ENCODE data around the gene M6PR. TPM values are rescaled to one million over a fixed set of nuclear protein-coding genes. Genes with fewer than 3 reads are reported as not detected.
A peak's percentile ranks its signal among the peaks of the same experiment; 100 is the strongest.
"Not testable (repeated sequence)": the region's sequence is repeated elsewhere in the genome, so short reads cannot be mapped to it uniquely, and the experiment has no call there.

Gene M6PR
- total RNA-seq, 1 donor from 2014 or later = 181 TPM

DNA sequence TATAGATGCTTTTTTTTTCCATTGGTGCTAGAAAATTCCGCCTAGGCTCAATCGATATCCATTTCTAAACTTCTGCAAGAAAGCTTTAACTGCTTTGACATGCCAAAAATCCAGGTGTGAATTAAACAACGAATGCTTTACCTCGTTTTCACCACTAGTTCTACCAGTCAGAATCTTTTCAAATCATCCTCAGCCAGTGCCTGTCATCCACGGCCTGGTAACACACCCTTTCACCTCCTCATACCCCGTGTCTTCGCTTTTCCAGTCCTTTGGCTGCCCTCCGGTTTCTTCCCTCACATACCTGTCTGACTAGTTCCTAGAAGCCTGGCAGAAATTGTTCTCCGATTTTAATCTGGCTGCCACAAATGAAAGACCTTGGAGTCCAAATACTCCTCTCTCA is 36.5 kb downstream of the M6PR start:
- peak; percentile 52 for DNase-seq (ENCODE audit: low spot score)

DNA sequence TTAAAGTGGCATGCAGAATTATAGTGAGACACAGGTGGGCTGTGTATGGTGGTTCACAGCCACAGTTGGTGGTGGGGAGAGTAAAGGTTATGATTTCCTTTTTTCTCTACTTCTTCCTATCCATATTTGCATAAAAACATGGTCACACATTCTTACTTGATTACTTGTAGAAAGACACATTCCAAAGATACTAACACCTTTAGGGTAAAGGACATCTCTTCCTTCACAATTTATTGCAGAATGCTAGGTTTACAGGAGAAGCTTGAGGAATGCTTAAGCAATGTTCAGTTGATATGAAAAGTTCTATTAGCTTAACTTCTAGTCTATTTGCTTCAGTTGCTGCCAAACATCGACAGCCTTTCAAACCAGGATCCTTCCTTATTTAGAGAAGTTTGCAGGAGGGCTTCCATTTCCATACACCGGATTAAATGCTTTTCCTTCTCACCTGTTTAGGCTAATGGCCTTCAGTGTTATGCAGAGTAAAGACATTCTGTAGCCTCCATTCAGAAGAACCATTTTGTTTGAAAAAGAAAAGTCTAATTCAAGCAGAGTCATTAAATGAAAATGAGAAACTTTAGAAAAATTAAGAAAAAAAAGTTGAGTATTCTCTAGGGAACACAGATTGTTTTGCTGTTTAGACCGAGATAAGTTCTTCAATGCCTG is 37.7 kb downstream of the M6PR start:
- no peak for DNase-seq (ENCODE audit: low spot score)

- no peak for DNase-seq (ENCODE audit: low spot score)
These were observed 39.7 kb downstream of the M6PR start for GRCh38 chr12:8909752-8910151.

- DNase-seq (ENCODE audit: low spot score) = no peak
These were observed 41.9 kb downstream of the M6PR start for GRCh38 chr12:8907513-8907912.

DNA sequence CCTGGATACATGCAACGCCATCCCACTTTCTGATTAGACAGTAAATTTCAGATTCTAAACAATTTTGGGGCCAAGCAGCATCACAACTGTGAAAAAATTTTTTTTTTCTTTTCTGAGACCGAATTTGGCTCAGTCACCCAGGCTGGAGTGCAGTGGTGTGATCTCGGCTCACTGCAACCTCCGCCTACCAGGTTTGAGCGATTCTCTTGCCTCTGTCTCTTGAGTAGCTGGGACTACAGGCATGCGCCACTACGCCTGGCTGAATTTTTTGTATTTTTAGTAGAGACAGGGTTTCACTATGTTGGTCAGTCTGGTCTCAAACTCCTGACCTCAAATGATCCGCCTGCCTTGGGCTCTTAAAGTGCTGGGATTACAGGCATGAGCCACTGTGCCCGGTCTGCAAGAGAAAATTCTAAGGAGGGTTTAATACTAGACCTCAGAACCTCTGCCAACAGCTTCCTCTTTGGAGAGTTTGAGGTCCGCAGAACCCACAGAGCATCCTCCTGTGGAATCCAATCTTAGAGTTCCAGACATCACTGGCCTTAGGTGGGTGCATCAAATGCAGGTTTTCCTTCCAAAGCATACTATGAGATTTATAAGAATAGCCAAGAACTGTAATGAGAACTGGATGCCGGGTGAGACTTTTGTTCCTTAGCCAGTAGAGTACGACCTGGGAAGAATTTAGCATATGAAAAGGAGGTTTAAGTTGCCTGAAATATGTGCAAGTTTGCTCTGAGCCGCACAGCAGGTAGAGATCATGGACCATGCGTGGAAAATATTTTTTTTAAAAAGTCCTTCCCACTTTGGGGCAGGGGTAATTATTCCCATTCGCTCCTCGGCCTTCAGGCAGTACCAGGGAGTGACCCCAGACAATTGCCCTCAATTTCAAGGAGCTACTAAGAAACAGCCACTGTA is 42.9 kb downstream of the M6PR start:
- no peak for DNase-seq (ENCODE audit: low spot score)

- DNase-seq (ENCODE audit: low spot score) = no peak
These were observed 43.9 kb downstream of the M6PR start for GRCh38 chr12:8905546-8905945.

- no peak for DNase-seq (ENCODE audit: low spot score)
These were observed 44.8 kb downstream of the M6PR start for GRCh38 chr12:8904665-8905064.

DNA sequence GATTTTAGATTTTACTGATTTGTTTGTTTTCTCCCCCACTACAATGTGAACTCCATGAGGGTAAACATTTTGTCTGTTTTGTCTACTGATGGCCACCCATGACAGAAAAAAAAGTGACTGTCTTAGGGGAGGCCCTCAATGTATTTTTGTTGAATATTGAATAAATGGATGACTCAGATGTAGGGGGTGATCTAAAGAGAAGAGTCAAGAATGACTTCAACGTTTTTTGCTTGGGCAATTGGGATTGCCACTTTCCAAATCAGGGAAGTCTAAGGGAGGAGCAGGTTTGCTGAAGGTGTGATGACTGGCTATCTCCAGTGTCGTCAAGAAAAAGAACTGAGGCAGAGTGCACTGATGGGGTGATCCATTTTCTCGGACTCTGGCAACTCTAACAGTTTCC is 45.8 kb downstream of the M6PR start:
- DNase-seq (ENCODE audit: low spot score) = no peak

GRCh38 chr12:8902703-8903102 is 46.7 kb downstream of the M6PR start:
- not testable (repeated sequence) for DNase-seq (ENCODE audit: low spot score)

- no peak for DNase-seq (ENCODE audit: low spot score)
These were observed 49.6 kb downstream of the M6PR start for GRCh38 chr12:8899830-8900229.

DNA sequence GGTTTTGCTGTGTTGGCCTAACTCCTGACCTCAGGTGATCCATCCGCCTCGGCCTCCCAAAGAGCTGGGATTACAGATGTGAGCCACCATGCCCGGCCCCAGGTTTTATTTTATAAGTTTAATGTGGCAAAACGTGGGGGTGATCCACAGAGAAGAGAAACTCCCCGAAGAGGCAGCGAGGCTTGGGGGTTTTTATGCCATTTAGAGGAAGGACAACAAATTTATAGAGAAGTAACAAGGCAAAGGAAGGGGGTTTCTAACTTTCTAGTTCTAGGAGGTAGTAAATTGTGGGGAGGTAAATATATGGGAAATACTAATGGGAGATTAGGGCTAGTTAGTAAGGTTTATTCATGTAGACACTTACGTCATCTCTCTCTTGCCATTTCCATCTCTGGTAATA is 52.4 kb downstream of the M6PR start:
- DNase-seq (ENCODE audit: low spot score) = no peak

DNA sequence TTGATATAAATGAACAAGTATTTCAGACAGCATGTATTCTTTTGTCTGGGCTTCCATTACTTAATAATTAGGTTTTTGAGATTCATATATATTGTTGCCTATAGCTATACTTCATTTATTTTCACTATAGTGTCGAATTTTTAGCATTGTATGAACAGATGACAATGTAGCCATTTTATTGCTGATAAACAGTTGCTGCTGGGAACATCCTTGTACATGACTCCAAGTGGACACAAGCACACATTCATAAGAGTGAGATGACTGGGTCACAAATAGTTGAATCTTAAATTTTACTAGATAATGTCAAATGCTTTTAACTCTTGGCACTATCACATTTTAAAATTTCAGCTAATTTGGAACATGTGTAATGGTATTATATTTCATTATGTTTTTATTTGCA is 54.5 kb downstream of the M6PR start:
- no peak for DNase-seq (ENCODE audit: low spot score)

DNA sequence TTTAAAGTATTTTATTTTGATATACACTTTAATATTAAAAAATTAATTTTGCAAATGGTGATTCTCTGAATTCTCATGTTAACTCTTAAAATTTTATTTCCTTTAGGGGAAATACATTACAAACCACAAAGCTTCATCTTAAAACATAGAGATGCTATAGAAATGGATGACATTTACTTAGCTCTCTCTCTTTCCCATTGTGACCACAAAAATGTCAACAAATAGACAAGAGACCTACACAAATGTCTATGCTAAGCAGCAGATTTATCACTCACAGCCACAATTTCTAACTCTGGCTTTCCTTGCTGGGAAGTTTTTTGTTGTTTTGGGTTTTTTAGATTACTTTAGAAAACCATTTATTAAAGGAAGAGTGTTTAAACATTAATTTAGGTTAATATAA is 55.1 kb downstream of the M6PR start:
- no peak for DNase-seq (ENCODE audit: low spot score)

DNA sequence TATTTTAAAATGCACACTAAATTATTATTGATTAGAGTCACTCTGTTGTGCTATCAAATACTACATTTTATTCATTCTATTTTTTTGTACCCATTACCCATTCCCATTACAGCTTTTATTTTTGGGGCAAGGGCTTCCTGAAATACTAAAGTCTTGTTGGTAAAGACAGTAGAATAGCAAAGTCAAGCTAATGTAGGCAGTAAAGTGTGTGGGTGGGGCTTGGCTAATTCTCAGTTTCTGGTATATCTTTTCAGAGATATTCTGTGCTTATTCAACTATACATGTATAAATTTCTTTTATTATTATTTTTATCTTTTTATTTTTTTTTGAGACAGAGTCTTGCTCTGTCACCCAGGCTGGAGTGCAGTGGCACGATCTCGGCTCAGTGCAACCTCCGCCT is 57.5 kb downstream of the M6PR start:
- DNase-seq (ENCODE audit: low spot score) = no peak

Other genes starting within 250 kb of the M6PR start
- gene A2ML1, start 127.0 kb downstream of the M6PR start, total RNA-seq = 5.9 TPM
- 44.9 TPM for gene PHC1, start 35.1 kb downstream of the M6PR start, total RNA-seq
- gene KLRG1, start 39.9 kb upstream of the M6PR start, total RNA-seq = 2.4 TPM
- 688 TPM for gene A2M, start 166.3 kb upstream of the M6PR start, total RNA-seq